ENCODE data around the gene LRRC52.

DNA sequence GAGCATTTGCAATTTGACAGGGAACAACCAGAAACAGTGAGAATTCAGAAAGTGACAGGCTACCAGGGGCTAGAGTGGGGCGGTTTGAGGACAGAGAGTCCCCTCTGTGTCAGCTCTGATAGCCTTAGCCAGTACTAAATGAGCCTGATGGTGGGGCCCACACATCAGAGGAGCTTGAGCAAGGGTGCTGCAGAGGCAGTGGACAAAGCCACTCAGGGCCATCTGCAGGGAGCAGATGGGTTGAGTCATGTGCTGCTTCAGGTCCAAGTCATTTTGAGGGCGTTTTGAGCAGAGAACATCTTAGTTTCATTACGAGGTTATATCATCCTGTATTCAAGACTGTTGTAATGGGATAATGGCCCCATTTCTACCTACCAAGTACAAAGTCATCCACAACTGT is 7.7 kb downstream of the LRRC52 start:
- TF ChIP-seq PHF21A (IDR thresholded peaks at IDR 0.05; ENCODE audit: borderline replicate concordance, low read depth): no peak
- TF ChIP-seq, protein P1, sequence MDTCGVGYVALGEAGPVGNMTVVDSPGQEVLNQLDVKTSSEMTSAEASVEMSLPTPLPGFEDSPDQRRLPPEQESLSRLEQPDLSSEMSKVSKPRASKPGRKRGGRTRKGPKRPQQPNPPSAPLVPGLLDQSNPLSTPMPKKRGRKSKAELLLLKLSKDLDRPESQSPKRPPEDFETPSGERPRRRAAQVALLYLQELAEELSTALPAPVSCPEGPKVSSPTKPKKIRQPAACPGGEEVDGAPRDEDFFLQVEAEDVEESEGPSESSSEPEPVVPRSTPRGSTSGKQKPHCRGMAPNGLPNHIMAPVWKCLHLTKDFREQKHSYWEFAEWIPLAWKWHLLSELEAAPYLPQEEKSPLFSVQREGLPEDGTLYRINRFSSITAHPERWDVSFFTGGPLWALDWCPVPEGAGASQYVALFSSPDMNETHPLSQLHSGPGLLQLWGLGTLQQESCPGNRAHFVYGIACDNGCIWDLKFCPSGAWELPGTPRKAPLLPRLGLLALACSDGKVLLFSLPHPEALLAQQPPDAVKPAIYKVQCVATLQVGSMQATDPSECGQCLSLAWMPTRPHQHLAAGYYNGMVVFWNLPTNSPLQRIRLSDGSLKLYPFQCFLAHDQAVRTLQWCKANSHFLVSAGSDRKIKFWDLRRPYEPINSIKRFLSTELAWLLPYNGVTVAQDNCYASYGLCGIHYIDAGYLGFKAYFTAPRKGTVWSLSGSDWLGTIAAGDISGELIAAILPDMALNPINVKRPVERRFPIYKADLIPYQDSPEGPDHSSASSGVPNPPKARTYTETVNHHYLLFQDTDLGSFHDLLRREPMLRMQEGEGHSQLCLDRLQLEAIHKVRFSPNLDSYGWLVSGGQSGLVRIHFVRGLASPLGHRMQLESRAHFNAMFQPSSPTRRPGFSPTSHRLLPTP (IDR thresholded peaks at IDR 0.05; ENCODE audit: borderline replicate concordance, extremely low read depth, insufficient read length): no peak
- TF ChIP-seq, protein P2, sequence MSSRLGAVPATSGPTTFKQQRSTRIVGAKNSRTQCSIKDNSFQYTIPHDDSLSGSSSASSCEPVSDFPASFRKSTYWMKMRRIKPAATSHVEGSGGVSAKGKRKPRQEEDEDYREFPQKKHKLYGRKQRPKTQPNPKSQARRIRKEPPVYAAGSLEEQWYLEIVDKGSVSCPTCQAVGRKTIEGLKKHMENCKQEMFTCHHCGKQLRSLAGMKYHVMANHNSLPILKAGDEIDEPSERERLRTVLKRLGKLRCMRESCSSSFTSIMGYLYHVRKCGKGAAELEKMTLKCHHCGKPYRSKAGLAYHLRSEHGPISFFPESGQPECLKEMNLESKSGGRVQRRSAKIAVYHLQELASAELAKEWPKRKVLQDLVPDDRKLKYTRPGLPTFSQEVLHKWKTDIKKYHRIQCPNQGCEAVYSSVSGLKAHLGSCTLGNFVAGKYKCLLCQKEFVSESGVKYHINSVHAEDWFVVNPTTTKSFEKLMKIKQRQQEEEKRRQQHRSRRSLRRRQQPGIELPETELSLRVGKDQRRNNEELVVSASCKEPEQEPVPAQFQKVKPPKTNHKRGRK (tag; IDR thresholded peaks at IDR 0.05): no peak
- no peak for TF ChIP-seq SREBF1 (IDR thresholded peaks at IDR 0.05; ENCODE audit: borderline replicate concordance, low read depth, low read length)
